NCI-H748 (cell line): Measurements from ENCODE around the gene SF3A1.
A peak's percentile ranks its signal among the peaks of the same experiment; 100 is the strongest.

Experiments used
- DNase-seq: peaks from one replicate; lab custom pipeline; 2025; ENCODE audit not compliant: unreplicated experiment; lab: John Stamatoyannopoulos, UW

Gene SF3A1

GRCh38 chr22:30386960-30387827 lies 30.5 kb upstream of the SF3A1 start, which contains the start of gene RNF215:
TSS of gene RNF215 (minus strand) at chr22:30387411. CDS start at chr22:30387313, 98 bp downstream.
- peak; percentile 76 for DNase-seq

GRCh38 chr22:30386608-30386959 lies 29.9 kb upstream of the SF3A1 start:
- no peak for DNase-seq

GRCh38 chr22:30385942-30386341 lies 29.2 kb upstream of the SF3A1 start:
- DNase-seq, result no peak

- no peak for DNase-seq
These were observed 26.4 kb upstream of the SF3A1 start for GRCh38 chr22:30383061-30383460.

- DNase-seq, result no peak
These were observed 25.6 kb upstream of the SF3A1 start for GRCh38 chr22:30382340-30382739.

GRCh38 chr22:30381264-30381663 lies 24.6 kb upstream of the SF3A1 start:
- DNase-seq, result no peak

GRCh38 chr22:30380011-30380410 lies 23.3 kb upstream of the SF3A1 start:
- DNase-seq, result no peak

GRCh38 chr22:30375312-30375849 lies 18.7 kb upstream of the SF3A1 start:
- DNase-seq, result no peak

- DNase-seq, result no peak
These were observed 16.9 kb upstream of the SF3A1 start for GRCh38 chr22:30373331-30374325.

GRCh38 chr22:30372915-30373314 lies 16.2 kb upstream of the SF3A1 start:
- no peak for DNase-seq

- DNase-seq, result peak; percentile 79
These were observed 15.3 kb upstream of the SF3A1 start for GRCh38 chr22:30371981-30372380.

GRCh38 chr22:30371321-30371720 lies 14.6 kb upstream of the SF3A1 start:
- DNase-seq, result no peak

GRCh38 chr22:30370641-30371230 lies 14.0 kb upstream of the SF3A1 start:
- peak; percentile 7 for DNase-seq

- DNase-seq, result no peak
These were observed 11.7 kb upstream of the SF3A1 start for GRCh38 chr22:30368420-30368819.

- DNase-seq, result no peak
These were observed 9.2 kb upstream of the SF3A1 start for GRCh38 chr22:30365891-30366290.

- no peak for DNase-seq
These were observed 6.1 kb upstream of the SF3A1 start for GRCh38 chr22:30362651-30363281.

- DNase-seq, result no peak
These were observed 5.4 kb upstream of the SF3A1 start for GRCh38 chr22:30361916-30362650.

- no peak for DNase-seq
These were observed 1.8 kb upstream of the SF3A1 start for GRCh38 chr22:30358541-30358940.

- DNase-seq, result no peak
These were observed 1.0 kb upstream of the SF3A1 start for GRCh38 chr22:30357650-30358215.

GRCh38 chr22:30357236-30357570 lies 509 bp upstream of the SF3A1 start:
- DNase-seq, result no peak
